Stomach (tissue), 4 donors: ENCODE measurements around the gene CFAP57.

ENCODE experiments used
- EP300 ChIP-seq: sonication (generic); formaldehyde crosslinking; IDR thresholded peaks from one replicate; pipeline ENCODE4 v1.6.1; 2017; ENCODE audit warnings: antibody characterized with exemption
- POLR2A ChIP-seq, 4 donors: fragments of 450-650 bp; IDR thresholded peaks; one replicate each; pipeline ENCODE4 v1.6.1; 2016; ENCODE audit warnings: antibody characterized with exemption in 4 of 4, control low read depth in 2 of 4, mild to moderate bottlenecking in 1 of 4, moderate library complexity in 1 of 4
- POLR2AphosphoS5 ChIP-seq, 3 donors: sonication (generic); formaldehyde crosslinking; IDR thresholded peaks; one replicate each; pipeline ENCODE4 v1.6.1; 2016; ENCODE audit warnings: antibody characterized with exemption in 3 of 3
- TF ChIP-seq, protein P1 (sequence below), 7 experiments: fragments of 450-650 bp in 4 of 7; fragments of 200-600 bp in 3 of 7; sonication (generic) in 3 of 7; IDR thresholded peaks; one replicate each; pipeline ENCODE4 v1.5.1; 2016 to 2019; ENCODE audit warnings: antibody characterized with exemption in 7 of 7, control low read depth in 2 of 7, mild to moderate bottlenecking in 1 of 7

DNA sequence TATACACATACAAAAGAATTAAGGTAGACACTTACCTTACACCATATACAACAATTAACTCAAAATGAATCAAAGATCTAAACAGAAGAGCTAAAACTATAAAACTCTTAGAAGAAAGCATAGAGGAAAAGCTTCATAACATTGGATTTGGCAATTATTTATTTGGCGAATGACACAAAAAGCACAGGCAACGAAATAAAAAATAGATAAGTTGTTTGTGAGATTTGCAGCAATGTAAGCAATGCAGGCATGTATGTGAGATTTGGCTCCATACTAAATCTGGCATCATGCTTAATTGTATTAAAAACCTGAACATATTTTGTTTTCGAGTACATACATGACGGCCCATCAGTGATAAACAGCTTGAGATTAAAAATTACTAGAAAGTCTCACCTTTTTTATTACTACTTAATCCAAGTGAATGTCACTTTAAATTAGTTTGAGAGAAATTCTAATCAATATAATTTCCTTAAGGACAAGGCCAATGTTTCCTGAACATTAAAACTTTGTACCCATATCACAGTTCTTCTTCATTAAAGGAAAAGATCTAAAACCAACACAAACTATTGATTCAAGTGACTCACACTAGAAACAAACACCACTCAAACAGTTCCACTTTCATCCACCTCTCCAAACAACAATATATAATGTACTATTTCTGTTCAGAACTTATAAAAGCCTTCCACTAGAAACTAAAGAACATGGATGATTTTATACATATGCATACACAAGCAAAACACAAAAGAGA lies 74.5 kb downstream of the CFAP57 start:
- TF ChIP-seq, protein P1, sequence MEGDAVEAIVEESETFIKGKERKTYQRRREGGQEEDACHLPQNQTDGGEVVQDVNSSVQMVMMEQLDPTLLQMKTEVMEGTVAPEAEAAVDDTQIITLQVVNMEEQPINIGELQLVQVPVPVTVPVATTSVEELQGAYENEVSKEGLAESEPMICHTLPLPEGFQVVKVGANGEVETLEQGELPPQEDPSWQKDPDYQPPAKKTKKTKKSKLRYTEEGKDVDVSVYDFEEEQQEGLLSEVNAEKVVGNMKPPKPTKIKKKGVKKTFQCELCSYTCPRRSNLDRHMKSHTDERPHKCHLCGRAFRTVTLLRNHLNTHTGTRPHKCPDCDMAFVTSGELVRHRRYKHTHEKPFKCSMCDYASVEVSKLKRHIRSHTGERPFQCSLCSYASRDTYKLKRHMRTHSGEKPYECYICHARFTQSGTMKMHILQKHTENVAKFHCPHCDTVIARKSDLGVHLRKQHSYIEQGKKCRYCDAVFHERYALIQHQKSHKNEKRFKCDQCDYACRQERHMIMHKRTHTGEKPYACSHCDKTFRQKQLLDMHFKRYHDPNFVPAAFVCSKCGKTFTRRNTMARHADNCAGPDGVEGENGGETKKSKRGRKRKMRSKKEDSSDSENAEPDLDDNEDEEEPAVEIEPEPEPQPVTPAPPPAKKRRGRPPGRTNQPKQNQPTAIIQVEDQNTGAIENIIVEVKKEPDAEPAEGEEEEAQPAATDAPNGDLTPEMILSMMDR (IDR thresholded peaks at IDR 0.05): no peak
- TF ChIP-seq POLR2A (IDR thresholded peaks at IDR 0.05) (no peak), EP300 (no peak), POLR2AphosphoS5 (IDR thresholded peaks at IDR 0.05) (no peak)
